NCI-H2029 treated with DMSO at 0.1 percent for 48 hours (cell line): Measurements from ENCODE around the gene CUX1.

Experiments
- DNase-seq: peaks from one replicate; lab custom pipeline; 2025; lab: John Stamatoyannopoulos, UW

CUX1 gene

GRCh38 chr7:101896316-101896715 is 78.9 kb downstream of the CUX1 start:
- no peak for DNase-seq

- no peak for DNase-seq
These were observed 79.5 kb downstream of the CUX1 start for GRCh38 chr7:101896941-101897340.

- no peak for DNase-seq
These were observed 80.7 kb downstream of the CUX1 start for GRCh38 chr7:101898106-101898505.

DNA sequence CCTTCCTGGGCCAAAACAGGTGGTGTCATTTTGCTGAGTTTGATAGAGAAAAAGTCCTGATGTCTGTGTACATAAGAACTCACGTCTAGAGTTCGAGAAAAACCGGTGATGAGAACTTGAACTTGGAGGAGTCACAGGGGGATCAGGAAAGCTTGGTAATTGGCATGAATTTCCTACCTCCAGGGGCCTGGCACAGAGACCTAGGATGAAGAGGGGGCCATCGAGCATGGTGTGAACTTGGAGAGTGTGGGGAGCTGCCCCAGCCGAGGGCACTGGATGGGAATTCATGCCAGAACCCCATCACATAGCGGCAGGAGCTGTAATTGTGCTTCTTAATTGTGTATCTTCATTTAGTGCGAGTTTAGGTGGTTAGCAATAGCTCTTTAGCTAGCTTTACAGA is 82.2 kb downstream of the CUX1 start:
- no peak for DNase-seq

GRCh38 chr7:101900103-101900502 is 82.7 kb downstream of the CUX1 start:
- DNase-seq: no peak

DNA sequence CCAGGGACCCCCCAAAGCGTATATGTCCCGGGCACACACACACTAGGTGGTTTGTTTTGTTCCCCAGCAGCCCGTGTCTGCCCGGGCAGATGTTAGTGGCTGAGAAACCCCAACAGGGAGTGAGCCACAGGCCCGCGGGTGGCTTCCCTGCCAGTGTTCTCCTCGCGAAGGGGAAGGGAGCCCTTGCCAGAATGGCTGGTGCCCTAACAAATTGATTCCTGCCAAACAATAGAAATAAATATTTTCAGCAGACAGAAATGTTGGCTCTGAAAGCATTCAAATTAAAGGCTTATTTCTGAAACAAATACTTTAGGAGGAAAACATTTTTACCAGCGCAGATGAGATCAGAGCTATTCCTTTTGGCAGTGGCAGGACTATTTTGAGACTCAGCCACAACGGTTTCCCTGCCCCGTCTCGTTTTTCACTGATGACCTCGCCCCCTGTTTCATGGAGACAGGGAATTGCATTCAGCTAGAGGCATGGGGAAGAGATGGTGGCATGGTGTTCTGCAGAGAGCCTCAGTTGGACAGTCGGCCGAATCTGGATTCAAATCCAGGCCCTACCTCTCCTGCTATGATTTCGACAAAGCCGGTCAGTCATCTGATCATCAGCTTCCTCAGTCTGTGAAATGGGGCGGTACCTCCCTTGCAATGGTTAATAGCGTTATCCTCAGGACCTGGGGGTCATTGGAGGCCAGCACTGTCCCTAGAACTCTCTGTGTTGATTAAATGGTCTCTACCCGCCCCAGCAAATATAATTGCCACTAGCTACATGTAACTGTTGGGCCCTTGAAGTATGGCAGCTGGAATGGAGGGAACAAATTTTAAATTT is 84.5 kb downstream of the CUX1 start:
- DNase-seq: no peak

- DNase-seq: no peak
These were observed 85.5 kb downstream of the CUX1 start for GRCh38 chr7:101902680-101903514.

DNA sequence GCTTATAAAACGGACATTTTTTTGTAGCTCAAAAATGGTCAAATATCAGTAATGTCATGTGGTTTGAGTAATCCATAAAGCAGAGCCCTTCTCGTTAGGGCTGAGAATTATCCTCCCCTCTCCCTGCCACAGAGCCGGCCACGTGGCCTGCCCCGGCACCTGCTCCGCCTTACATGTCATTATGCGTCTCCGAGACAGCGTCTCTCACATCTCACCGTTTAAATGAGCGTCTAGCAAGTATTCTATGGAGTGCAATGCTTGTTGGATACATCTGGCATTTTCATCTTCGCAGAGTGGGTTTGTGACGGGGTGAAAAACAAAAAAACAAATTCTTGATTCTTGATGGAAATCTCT is 86.1 kb downstream of the CUX1 start:
- DNase-seq: no peak

DNA sequence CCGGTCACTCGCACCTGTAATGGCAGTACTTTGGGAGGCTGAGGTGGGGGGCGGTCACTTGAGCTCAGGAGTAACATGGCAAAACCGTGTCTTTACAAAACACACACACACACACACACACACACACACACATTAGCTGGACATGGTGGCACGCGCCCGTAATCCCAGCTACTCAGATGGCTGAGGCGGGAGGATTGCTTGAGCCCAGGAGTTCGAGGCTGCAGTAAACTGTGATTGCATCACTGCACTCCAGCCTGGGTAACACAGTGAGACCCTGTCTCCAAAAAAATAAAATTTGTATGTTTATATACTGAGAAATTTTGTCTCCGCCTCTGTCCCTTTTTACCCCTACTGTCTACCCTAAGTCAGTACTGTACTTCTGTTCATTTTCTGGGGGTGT is 86.6 kb downstream of the CUX1 start:
- no peak for DNase-seq

GRCh38 chr7:101905203-101905865 is 87.9 kb downstream of the CUX1 start:
- DNase-seq: no peak

DNA sequence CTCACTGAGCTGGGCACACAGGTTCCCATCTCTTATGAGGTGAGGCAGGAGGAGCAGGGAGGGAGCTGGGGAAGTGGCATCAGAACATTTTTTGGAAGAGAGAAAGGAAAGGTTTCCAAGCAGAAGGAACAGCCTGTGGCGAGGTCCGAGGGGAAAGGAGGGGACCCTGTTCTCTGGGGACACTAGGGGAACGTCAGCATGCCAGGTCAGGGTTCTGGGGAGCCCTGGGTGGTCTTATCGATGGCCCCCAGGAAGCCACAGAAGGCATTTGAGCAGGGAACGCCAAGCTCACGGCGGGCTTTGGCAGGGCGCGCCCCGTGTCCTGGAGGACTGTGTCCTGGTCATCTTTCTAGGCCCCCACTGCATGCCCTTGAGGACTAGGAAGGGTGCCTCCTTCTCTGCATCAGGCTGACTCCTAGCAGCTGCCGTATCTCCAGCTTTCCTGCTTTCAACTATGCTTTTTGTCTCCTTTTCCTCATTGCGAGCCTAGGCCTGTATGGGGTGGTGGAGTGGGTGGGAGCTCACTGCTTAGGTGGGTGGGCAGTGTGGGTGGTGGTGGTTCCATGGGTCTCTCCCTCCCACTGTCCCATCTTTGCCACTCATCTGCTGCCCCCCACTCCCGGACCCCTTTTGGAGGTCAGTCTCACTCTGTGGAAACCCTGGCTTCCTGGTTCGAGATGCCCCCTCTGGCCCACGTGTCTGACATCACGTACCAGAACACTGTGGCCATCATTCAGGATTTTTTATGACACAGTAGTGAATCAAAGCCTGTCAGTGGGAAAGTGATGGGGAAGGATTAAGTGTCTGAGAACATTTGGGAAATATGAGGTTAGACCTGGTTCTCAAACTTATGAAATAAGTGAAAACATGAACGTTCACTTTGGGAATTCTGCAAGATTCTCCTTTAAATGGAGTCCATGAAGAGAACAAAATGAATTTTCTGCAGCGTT is 89.1 kb downstream of the CUX1 start:
- DNase-seq: no peak

DNA sequence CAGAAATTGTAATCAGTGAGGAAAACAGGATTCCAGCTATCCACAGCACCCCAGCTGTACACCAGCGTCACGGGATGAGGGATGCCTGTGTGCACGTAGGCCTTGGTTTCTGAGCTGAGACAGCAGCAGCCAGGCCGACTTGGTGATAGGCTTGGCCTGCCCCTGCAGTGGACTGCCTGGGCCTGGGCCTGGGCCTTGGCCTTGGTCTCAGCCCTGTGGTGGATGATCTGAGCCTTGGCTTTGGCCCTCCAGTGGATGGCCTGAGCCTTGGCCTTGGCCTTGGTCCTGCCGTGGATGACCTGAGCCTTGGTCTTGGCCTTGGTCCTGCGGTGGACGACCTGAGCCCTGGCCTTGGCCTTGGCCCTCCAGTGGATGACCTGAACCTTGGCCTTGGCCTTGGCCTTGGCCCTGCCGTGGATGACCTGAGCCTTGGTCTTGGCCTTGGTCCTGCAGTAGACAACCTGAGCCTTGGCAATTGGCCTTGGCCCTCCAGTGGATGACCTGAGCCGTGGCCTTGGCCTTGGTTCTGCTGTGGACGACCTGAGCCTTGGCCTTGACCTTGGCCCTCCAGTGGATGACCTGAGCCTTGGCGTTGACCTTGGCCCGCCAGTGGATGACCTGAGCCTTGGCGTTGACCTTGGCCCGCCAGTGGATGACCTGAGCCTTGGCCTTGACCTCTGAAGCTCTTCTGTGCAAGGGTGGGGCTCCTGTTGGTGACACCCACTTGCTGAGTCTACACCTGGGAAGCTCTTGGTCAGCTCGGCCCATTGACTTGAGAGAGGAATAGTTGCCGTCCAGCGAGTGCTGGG is 93.8 kb downstream of the CUX1 start:
- no peak for DNase-seq

GRCh38 chr7:101911800-101912715 is 94.6 kb downstream of the CUX1 start:
- no peak for DNase-seq

DNA sequence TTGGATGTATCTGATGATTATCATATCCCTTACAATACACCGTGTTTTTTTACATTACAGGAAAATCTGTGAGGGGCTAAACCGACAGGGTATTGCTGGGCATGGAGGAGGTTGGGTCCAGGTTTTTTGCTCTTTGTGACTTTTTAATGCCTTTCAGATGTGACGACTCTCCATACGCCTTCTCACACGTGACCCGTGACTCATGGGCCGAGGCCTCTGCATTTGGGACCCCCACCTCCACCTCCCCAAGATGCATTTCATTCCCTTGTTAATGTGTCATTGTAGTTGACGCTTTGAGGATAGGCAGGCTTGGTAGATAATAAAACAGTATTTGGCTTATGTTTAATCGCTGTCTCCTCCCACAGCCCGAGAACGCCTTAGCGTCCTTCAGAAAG is 95.3 kb downstream of the CUX1 start:
- no peak for DNase-seq

DNA sequence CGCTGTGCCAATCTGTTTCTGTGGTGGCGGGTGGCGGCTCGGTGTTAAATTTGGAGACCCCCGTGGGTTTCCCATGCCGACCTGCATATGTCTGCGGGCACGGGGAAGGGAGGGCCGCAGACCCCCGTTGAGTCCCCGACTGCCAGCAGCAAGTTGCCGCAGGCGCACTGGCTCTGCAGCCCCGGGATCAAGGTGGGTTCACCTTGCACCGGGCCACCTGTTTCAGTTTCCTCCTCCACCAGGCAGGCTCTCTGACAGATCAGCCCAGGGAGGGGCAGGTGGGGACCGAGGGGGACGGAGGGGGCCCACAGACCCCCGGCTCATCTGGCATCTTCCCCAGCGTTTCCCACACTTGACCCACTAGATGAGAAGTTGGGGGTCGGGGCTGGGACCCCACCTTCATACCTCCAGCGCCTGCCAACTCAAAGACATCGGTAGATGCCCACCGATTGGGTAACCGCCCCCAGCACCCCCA is 95.9 kb downstream of the CUX1 start:
- no peak for DNase-seq

DNA sequence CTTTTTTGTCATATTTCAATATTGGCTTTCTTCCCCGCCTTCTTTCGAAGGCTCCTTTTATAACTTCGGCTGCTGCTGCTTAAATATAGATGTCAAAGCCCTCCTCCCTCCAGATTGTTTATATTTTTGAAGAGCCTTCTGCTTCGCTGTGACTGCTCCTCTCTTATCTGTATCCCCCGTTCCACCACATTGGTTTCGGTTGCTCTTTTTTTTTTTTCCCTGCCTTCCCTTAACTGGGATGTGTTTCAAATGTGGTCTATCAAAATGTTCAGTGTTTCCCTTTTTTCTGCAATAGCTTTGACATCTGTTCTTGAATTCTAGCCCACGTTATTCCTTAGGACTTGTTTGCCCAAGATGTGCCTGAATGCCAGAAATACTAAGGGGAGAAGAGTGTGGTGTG is 96.4 kb downstream of the CUX1 start:
- DNase-seq: no peak

- DNase-seq: no peak
These were observed 97.6 kb downstream of the CUX1 start for GRCh38 chr7:101915000-101915399.

- no peak for DNase-seq
These were observed 98.8 kb downstream of the CUX1 start for GRCh38 chr7:101916041-101916800.

GRCh38 chr7:101916876-101917275 is 99.5 kb downstream of the CUX1 start:
- DNase-seq: no peak
